NOMO-1 treated with DMSO at 0.1 percent for 48 hours (cell line): ENCODE measurements around the gene NACC2.

ENCODE experiments used
- DNase-seq: peaks from one replicate; lab custom pipeline; 2025; ENCODE audit not compliant: unreplicated experiment; lab: John Stamatoyannopoulos, UW

NACC2 gene

GRCh38 chr9:135998410-135999071 is 96.5 kb downstream of the NACC2 start:
- no peak for DNase-seq

- DNase-seq = no peak
Observed at GRCh38 chr9:135998016-135998380, 97.1 kb downstream of the NACC2 start.

- no peak for DNase-seq
Observed at GRCh38 chr9:135997090-135998015, 97.7 kb downstream of the NACC2 start.

- no peak for DNase-seq
Observed at GRCh38 chr9:135995816-135996215, 99.3 kb downstream of the NACC2 start.

GRCh38 chr9:135994501-135995192 is 100.4 kb downstream of the NACC2 start:
- DNase-seq = peak; percentile 30

- no peak for DNase-seq
Observed at GRCh38 chr9:135993765-135994500, 101.2 kb downstream of the NACC2 start.

GRCh38 chr9:135993409-135993742 is 101.7 kb downstream of the NACC2 start:
- no peak for DNase-seq

GRCh38 chr9:135992486-135993408 is 102.3 kb downstream of the NACC2 start:
- DNase-seq = peak; percentile 98

- no peak for DNase-seq
Observed at GRCh38 chr9:135991771-135992170, 103.3 kb downstream of the NACC2 start.

GRCh38 chr9:135990468-135991429 is 104.3 kb downstream of the NACC2 start:
- DNase-seq = peak; percentile 59

GRCh38 chr9:135989722-135990467 is 105.2 kb downstream of the NACC2 start:
- no peak for DNase-seq

- DNase-seq = no peak
Observed at GRCh38 chr9:135989157-135989556, 105.9 kb downstream of the NACC2 start.

- no peak for DNase-seq
Observed at GRCh38 chr9:135988493-135988892, 106.6 kb downstream of the NACC2 start.

GRCh38 chr9:135987838-135988404 is 107.2 kb downstream of the NACC2 start:
- no peak for DNase-seq

GRCh38 chr9:135986605-135987004 is 108.5 kb downstream of the NACC2 start:
- no peak for DNase-seq

GRCh38 chr9:135985889-135986288 is 109.2 kb downstream of the NACC2 start:
- no peak for DNase-seq

- DNase-seq = no peak
Observed at GRCh38 chr9:135985459-135985774, 109.7 kb downstream of the NACC2 start.

- DNase-seq = no peak
Observed at GRCh38 chr9:135984072-135984710, 110.9 kb downstream of the NACC2 start.
